Peyer's patch (tissue), 4 donors: ENCODE data around the gene PITX1.

Experiments used
- CTCF ChIP-seq, 6 experiments: fragments of 450-650 bp in 4 of 6; fragments of 200-600 bp in 2 of 6; sonication (generic) in 1 of 6; IDR thresholded peaks; one replicate each; pipeline ENCODE4 v1.5.1; 2017 to 2019; ENCODE audit warnings: antibody characterized with exemption in 6 of 6, mild to moderate bottlenecking in 3 of 6, moderate library complexity in 1 of 6
- POLR2A ChIP-seq, 2 donors: fragments of 450-650 bp; IDR thresholded peaks; one replicate each; pipeline ENCODE4 v1.5.1; 2017; ENCODE audit warnings: antibody characterized with exemption in 2 of 2, mild to moderate bottlenecking in 2 of 2, moderate library complexity in 2 of 2

GRCh38 chr5:135046661-135047346, 12.8 kb upstream of the PITX1 start:
- TF ChIP-seq CTCF (IDR thresholded peaks at IDR 0.05) (no peak), POLR2A (IDR thresholded peaks at IDR 0.05) (no peak)
